ENCODE results near the gene PRR35.

The PRR35 gene

GRCh38 chr16:561957-562938 lies 2.1 kb downstream of the PRR35 start:
- in situ Hi-C loops (cut with MboI; ENCODE audit: low sequenced_read_pairs), result no loop called here

- in situ Hi-C loops (cut with MboI; ENCODE audit: low sequenced_read_pairs), result no loop called here
These were observed 3.0 kb downstream of the PRR35 start for GRCh38 chr16:563072-563644.

- in situ Hi-C loops (cut with MboI; ENCODE audit: low sequenced_read_pairs), result no loop called here
These were observed 4.7 kb downstream of the PRR35 start for GRCh38 chr16:564690-565418.

GRCh38 chr16:565419-566330 lies 5.5 kb downstream of the PRR35 start:
- in situ Hi-C loops (cut with MboI; ENCODE audit: low sequenced_read_pairs), result no loop called here

GRCh38 chr16:566475-567372 lies 6.5 kb downstream of the PRR35 start, which contains the start of gene NHLRC4:
Gene NHLRC4 (plus strand): TSS chr16:567005. CDS start chr16:568048, 1,043 bp downstream.
- in situ Hi-C loops (cut with MboI; ENCODE audit: low sequenced_read_pairs), result no loop called here

GRCh38 chr16:567373-568256 lies 7.4 kb downstream of the PRR35 start:
- in situ Hi-C loops (cut with MboI; ENCODE audit: low sequenced_read_pairs), result no loop called here

- in situ Hi-C loops (cut with MboI; ENCODE audit: low sequenced_read_pairs), result no loop called here
These were observed 8.4 kb downstream of the PRR35 start for GRCh38 chr16:568401-569258.

- in situ Hi-C loops (cut with MboI; ENCODE audit: low sequenced_read_pairs), result no loop called here
These were observed 9.5 kb downstream of the PRR35 start, which contains the start of gene PIGQ for GRCh38 chr16:569445-570254. Gene PIGQ (plus strand): TSS chr16:569968. CDS start chr16:574075, 4,107 bp downstream.

GRCh38 chr16:572865-573650 lies 12.9 kb downstream of the PRR35 start:
- in situ Hi-C loops (cut with MboI; ENCODE audit: low sequenced_read_pairs), result no loop called here

- in situ Hi-C loops (cut with MboI; ENCODE audit: low sequenced_read_pairs), result no loop called here
These were observed 14.0 kb downstream of the PRR35 start for GRCh38 chr16:574021-574760.

- in situ Hi-C loops (cut with MboI; ENCODE audit: low sequenced_read_pairs), result no loop called here
These were observed 15.4 kb downstream of the PRR35 start for GRCh38 chr16:575354-576196.

GRCh38 chr16:576197-576822 lies 16.1 kb downstream of the PRR35 start:
- in situ Hi-C loops (cut with MboI; ENCODE audit: low sequenced_read_pairs), result no loop called here

- in situ Hi-C loops (cut with MboI; ENCODE audit: low sequenced_read_pairs), result no loop called here
These were observed 16.6 kb downstream of the PRR35 start for GRCh38 chr16:576823-577201.

- in situ Hi-C loops (cut with MboI; ENCODE audit: low sequenced_read_pairs), result no loop called here
These were observed 17.6 kb downstream of the PRR35 start for GRCh38 chr16:577796-578195.

Measured in HL-60/S4 (cell line).